GM12892 (cell line): Measurements from ENCODE around the gene NPAT. TPM values are rescaled to one million over a fixed set of nuclear protein-coding genes. Genes with fewer than 3 reads are reported as not detected.

Experiments
- DNase-seq: peaks from one replicate; pipeline ENCODE4 v3.0.0; 2011; ENCODE audit not compliant: insufficient read length
- FAIRE-seq: peaks from 2 replicates; lab custom pipeline; 2011; peaks lifted over from hg19 to GRCh38; lab: Jason Lieb, UNC
- POLR2A ChIP-seq: IDR thresholded peaks from 2 replicates; pipeline ENCODE4 v1.6.1; 2011; ENCODE audit warnings: low read depth, low read length, control low read depth
- POLR2AphosphoS5 ChIP-seq: IDR thresholded peaks from 2 replicates; pipeline ENCODE4 v1.6.1; 2011; ENCODE audit warnings: low read depth, low read length, control low read depth
- TAF1 ChIP-seq: IDR thresholded peaks from 2 replicates; pipeline ENCODE4 v1.6.1; 2011; ENCODE audit warnings: low read depth, mild to moderate bottlenecking, control low read depth, low read length, borderline replicate concordance
- polyA plus RNA-seq: library from polyadenylated mRNA; unstranded; fragments of >200 nt; gene quantifications from one replicate; pipeline ENCODE4 v1.2.1, GENCODE V29; 2012; ENCODE audit warnings: missing spikeins, inconsistent platforms; ENCODE audit not compliant: missing spikeins

NPAT gene
- polyA plus RNA-seq: 13.1 TPM

- TF ChIP-seq POLR2AphosphoS5: peak; percentile 76; the same call in 1 of the 2 replicates
- TF ChIP-seq POLR2A: peak; percentile 85
- TF ChIP-seq TAF1: peak; percentile 84
- DNase-seq (peak; percentile 75), FAIRE-seq (peak; percentile 100)
These were observed at the start of gene NPAT, which contains the start of gene ATM for GRCh38 chr11:108222574-108223347. Gene NPAT (minus strand): TSS chr11:108222638. CDS start chr11:108222536, 102 bp downstream. Gene ATM (plus strand): TSS chr11:108223067. CDS start chr11:108227625, 4,558 bp downstream.

GRCh38 chr11:108269583-108269982, 47.1 kb upstream of the NPAT start:
- DNase-seq: no peak
- TF ChIP-seq TAF1 (no peak), POLR2A (no peak), POLR2AphosphoS5 (no peak)

GRCh38 chr11:108253176-108253575, 30.7 kb upstream of the NPAT start:
- FAIRE-seq: no peak
- TF ChIP-seq POLR2AphosphoS5: no peak
- TF ChIP-seq POLR2A: no peak
- no peak for TF ChIP-seq TAF1
- DNase-seq: no peak

More at GRCh38 chr11:108269583-108269982, 47.1 kb upstream of the NPAT start:
- peak; percentile 53 for FAIRE-seq

GRCh38 chr11:108246885-108247284, 24.4 kb upstream of the NPAT start:
- DNase-seq (no peak), FAIRE-seq (no peak)
- TF ChIP-seq TAF1: no peak
- no peak for TF ChIP-seq POLR2AphosphoS5
- TF ChIP-seq POLR2A: no peak

DNA sequence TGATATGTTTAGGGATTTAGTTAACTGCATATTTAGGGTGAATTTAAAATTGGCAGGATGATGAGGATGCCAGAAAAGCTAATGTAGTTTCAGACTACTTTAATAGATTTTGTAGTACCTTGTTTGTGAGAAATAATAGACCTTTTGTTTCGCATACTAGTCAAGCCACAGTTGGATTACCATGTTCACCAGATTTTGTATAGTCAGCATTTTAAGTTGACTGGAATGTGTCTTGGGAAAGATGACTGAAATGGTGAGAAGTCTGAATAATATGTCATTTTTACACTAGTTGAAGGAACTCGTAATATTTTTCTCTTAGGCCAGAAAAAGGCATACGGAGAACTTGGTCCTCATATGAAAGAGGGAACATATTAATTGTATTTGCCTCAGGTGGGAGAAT, 23.9 kb upstream of the NPAT start:
- TF ChIP-seq TAF1 (no peak), POLR2AphosphoS5 (no peak)
- no peak for DNase-seq
- FAIRE-seq: no peak

GRCh38 chr11:108242422-108242821, 20.0 kb upstream of the NPAT start:
- no peak for DNase-seq
- no peak for FAIRE-seq
- no peak for TF ChIP-seq POLR2AphosphoS5
- TF ChIP-seq TAF1: no peak
- TF ChIP-seq POLR2A: no peak

DNA sequence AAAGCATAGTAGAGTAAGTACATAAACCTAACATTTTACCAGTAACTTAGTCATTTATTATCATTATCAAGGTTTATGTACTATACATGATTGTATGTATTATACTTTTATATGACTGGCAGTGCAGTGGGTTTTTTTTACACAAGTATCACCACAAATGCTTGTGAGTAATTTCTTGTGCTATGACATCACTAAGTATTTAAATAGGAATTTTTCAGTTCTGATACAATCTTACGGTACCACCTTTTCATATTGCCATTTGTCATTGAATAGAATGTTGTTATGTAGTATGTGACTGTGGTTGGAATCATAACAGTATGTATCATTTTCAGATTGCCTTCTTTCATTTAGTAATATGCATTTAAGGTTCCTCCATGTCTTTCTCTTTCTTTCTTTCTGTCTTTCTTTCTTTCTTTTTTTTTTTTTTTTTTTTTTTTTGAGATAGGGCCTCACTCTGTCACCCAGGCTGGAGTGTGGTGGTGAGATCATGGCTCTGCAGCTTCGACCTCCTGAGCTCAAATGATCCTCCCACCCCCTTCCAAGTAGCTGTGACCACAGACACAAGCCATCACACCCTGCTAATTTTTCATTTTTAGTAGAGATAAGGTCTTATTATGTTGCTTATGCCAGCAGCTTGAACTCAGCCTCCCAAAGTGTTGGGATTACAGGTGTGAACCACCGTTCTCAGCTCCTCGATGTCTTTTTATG, 19.0 kb upstream of the NPAT start:
- FAIRE-seq (no peak), DNase-seq (no peak)
- TF ChIP-seq POLR2AphosphoS5 (no peak), TAF1 (no peak), POLR2A (no peak)

DNA sequence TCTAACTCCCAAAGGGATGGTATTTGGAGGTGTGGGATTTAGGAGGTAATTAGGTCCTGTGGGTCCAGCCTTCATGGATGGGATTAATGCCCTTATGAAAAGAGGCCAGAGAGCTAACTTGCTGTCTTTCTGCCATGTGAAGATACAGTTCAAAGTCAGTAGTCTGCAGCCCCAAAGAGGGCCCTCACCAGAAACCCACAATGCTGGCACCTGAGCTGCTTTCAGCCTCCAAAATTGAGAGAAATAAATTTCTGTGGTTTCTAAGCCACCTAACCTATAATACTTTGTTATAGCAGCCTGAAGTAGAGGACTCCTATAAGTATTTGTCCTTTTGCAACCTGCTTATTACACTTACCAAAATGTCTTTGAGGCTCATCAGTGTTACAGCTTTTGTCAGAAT, 16.6 kb upstream of the NPAT start:
- DNase-seq (no peak), FAIRE-seq (peak; percentile 80)
- TF ChIP-seq TAF1 (no peak), POLR2A (no peak), POLR2AphosphoS5 (no peak)

DNA sequence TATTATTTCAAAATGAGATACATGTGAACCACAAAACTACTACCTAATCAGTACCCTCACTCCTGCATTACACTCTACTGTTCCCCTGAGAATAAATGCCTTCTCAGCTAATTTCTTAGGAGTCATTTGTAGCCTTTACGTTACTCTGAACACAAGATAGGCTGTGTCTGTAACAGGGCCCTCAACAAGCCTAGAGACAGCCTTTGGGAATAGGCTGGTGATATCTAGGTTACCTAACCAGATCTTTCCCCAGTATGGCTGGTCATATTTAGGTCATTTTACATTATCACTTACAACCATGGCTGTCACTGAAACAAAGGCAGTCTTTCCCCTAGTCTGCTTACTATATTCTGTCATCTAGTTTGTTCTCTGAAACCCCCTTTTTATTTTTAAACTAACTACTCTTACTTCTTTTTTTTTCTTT, 14.6 kb upstream of the NPAT start:
- FAIRE-seq (no peak), DNase-seq (no peak)
- TF ChIP-seq POLR2A (no peak), TAF1 (no peak), POLR2AphosphoS5 (no peak)

GRCh38 chr11:108235633-108236032, 13.2 kb upstream of the NPAT start:
- FAIRE-seq: no peak
- TF ChIP-seq POLR2AphosphoS5 (no peak), TAF1 (no peak), POLR2A (no peak)
- no peak for DNase-seq

DNA sequence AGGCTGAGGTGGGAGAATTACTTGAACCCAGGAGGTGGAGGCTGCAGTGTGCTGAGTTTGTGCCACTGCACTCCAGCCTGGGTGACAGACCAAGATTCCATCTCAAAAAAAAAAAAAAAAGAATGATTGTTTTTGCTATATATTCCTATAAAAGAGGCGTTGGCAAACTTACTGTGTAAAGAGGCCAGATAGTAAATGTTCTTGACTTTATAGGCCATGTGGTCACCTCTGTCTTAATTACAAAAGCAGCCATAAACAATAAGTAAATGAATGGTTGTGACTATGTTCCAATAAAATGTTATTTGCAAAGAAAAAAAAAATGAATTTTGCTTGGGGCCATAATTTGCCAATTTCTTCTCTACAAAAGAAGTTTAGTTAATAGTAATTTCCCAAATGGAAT, 12.8 kb upstream of the NPAT start:
- FAIRE-seq (no peak), DNase-seq (no peak)
- TF ChIP-seq POLR2AphosphoS5 (no peak), TAF1 (no peak), POLR2A (no peak)
